Measurements from ENCODE around the gene ARGLU1. TPM values are rescaled to one million over a fixed set of nuclear protein-coding genes. Genes with fewer than 3 reads are reported as not detected.

Gene ARGLU1
- total RNA-seq, 1 donor from 2014 or later = 122 TPM

DNA sequence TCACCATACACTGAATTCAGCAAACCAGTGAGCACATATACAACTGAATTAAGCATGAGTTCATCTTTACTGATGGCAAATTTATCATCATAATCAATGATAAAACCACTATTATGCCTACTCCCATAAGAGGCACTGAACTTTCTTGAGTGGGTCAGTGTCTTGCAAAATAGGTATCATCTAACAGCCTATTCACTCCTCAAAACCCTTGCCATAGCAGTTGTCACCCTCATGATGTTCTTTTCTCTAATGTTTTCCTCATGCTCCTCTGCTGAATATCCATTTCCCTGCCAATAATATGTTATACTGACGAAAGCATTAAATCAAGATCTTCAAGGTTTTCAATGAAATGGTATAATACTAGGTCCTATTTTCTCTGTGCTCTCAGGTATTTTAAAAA, 5.6 kb downstream of the ARGLU1 start:
- no peak for DNase-seq
- TF ChIP-seq, protein P1, sequence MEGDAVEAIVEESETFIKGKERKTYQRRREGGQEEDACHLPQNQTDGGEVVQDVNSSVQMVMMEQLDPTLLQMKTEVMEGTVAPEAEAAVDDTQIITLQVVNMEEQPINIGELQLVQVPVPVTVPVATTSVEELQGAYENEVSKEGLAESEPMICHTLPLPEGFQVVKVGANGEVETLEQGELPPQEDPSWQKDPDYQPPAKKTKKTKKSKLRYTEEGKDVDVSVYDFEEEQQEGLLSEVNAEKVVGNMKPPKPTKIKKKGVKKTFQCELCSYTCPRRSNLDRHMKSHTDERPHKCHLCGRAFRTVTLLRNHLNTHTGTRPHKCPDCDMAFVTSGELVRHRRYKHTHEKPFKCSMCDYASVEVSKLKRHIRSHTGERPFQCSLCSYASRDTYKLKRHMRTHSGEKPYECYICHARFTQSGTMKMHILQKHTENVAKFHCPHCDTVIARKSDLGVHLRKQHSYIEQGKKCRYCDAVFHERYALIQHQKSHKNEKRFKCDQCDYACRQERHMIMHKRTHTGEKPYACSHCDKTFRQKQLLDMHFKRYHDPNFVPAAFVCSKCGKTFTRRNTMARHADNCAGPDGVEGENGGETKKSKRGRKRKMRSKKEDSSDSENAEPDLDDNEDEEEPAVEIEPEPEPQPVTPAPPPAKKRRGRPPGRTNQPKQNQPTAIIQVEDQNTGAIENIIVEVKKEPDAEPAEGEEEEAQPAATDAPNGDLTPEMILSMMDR (IDR thresholded peaks at IDR 0.05) = no peak
- intact Hi-C loops (cut with DNase I) = no loop called here
- H3K4me1 ChIP-seq = peaks cover 32% of the 10 kb centered on the region
- no peak overlapping the region for H3K4me3 ChIP-seq
- no peaks in the 10 kb centered on the region for H3K9me3 ChIP-seq
- no peak overlapping the region for H3K27ac ChIP-seq
- peaks cover 22% of the 10 kb centered on the region for H3K36me3 ChIP-seq
- ATAC-seq = no peak
- no peaks in the 10 kb centered on the region for H3K27me3 ChIP-seq

DNA sequence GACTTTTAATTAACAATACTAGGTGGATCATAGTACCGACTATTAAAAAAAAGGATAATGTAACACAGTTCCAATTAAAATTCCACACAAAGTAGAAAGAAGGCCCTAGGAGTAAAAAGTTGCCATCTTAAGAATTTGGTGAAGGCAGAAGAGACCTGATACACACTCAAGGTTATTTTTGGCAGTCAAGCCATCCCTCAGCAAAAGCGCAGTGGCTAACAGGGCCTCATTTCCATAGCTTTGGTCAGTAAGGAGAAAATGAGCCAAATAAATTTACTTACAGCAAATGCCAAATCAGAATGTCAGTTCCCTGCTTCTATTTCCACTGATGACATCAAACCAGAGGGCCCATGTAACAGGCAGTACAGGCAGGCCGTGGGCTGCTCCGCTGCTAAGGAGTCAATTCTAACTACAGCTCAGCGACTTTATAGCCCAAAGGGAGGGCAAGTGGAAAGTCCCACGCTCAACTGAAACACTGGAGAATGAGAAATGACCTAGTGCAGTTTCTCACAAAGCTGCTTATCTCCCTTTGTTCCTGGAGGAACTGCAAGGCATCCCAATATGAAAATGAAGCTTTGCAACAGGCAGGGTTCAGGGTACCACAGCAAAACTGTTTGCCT, 6.3 kb downstream of the ARGLU1 start:
- peaks cover 32% of the 10 kb centered on the region for H3K4me1 ChIP-seq
- H3K36me3 ChIP-seq = peaks cover 28% of the 10 kb centered on the region
- no peak overlapping the region for H3K4me3 ChIP-seq
- H3K27ac ChIP-seq = no peak overlapping the region
- H3K9me3 ChIP-seq = no peaks in the 10 kb centered on the region
- DNase-seq = no peak
- peak; percentile 49 for ATAC-seq
- intact Hi-C loops (cut with DNase I) = no loop called here
- TF ChIP-seq, protein P1 (IDR thresholded peaks at IDR 0.05) = no peak
- no peaks in the 10 kb centered on the region for H3K27me3 ChIP-seq

DNA sequence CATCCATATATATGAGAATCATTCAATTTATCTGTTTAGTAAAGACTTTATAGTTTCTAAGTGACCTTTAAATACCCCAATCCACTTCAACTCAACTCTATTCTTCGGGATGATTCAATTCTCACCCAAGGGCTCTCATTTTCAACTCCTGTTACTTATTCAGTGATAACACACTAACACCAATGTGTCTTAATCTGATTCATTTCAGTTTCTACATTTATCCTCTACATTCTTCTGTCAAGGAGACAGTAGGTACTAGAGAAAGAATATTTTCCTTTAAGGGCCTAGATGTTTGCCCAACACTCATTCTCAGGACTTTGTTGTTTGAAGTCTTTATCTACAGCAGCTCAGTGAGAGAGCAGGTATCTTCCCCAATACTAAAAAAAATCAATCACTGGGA, 7.1 kb downstream of the ARGLU1 start:
- no peak for DNase-seq
- peaks cover 37% of the 10 kb centered on the region for H3K36me3 ChIP-seq
- TF ChIP-seq, protein P1 (IDR thresholded peaks at IDR 0.05) = no peak
- no peaks in the 10 kb centered on the region for H3K9me3 ChIP-seq
- peaks cover 30% of the 10 kb centered on the region for H3K4me1 ChIP-seq
- ATAC-seq = no peak
- H3K4me3 ChIP-seq = no peak overlapping the region
- intact Hi-C loops (cut with DNase I) = no loop called here
- no peak overlapping the region for H3K27ac ChIP-seq
- no peaks in the 10 kb centered on the region for H3K27me3 ChIP-seq

DNA sequence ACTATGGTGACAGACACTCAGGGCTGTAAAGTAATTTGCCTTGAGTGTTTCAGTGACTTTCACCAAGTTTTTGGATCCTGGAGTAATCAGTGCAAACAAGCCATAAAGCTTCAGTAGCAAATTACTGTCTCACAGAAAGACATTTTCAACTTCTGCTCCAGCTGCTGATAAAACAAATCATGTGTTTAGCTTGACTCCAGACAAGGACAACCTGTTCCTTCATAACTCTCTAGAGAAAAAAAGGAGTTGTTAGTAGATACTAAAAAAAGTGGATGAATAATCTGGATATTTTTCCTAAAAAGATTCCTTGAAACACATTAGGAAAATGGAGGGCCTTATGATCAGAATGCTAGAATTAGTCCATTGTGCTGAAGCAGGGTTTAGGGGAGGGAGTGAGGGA, 9.4 kb downstream of the ARGLU1 start:
- Histone ChIP-seq H3K27ac (no peak overlapping the region), H3K9me3 (no peaks in the 10 kb centered on the region), H3K27me3 (no peaks in the 10 kb centered on the region), H3K4me1 (peaks cover 13% of the 10 kb centered on the region), H3K36me3 (peaks cover 60% of the 10 kb centered on the region), H3K4me3 (no peak overlapping the region)
- no peak for ATAC-seq
- DNase-seq = no peak
- TF ChIP-seq, protein P1 (IDR thresholded peaks at IDR 0.05) = no peak
- intact Hi-C loops (cut with DNase I) = no loop called here

DNA sequence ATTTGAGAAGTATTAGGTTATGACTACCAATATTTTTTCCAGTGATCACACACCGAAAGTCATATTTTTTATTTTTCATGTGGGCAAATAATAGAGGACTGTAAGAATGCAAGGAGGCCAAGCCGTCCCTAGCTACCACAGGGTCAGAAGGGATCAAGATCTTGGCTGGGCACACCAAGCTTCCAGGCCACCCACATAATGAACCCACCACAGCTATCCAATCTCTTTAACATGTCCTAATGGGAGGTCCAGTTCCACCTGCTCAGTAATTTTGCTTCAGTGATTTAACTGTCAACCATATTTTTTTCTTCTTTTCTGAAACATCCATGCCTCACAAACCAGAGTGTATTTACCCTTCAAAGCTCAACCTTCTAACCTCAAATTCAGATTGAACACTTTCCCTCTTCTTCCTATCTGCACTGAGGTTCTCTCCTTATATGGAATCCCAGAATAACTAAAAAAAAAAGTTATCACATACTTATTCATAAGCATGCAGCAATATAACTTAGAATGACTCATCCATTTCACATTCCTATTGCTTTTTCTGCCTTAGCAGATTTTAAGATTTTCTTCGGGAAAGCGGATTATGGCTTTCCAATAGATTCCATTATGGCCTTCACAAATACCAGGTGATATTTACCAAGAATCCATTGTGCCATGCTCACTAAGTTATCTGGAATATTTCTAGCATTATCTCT, 12.2 kb downstream of the ARGLU1 start:
- TF ChIP-seq, protein P1 (IDR thresholded peaks at IDR 0.05) = no peak
- H3K4me1 ChIP-seq = peaks cover 8% of the 10 kb centered on the region
- H3K9me3 ChIP-seq = no peaks in the 10 kb centered on the region
- H3K36me3 ChIP-seq = peaks cover 73% of the 10 kb centered on the region
- H3K27ac ChIP-seq = no peak overlapping the region
- ATAC-seq (no peak), DNase-seq (no peak)
- intact Hi-C loops (cut with DNase I) = no loop called here
- H3K4me3 ChIP-seq = peak overlapping the region; percentile 4
- no peaks in the 10 kb centered on the region for H3K27me3 ChIP-seq

Data from upper lobe of right lung (tissue), 1 donor.